Measurements from ENCODE around the gene CHST12. TPM values are rescaled to one million over a fixed set of nuclear protein-coding genes. Genes with fewer than 3 reads are reported as not detected.

Gene CHST12
- total and polyA plus RNA-seq, 4 donors: 14.7 to 30.9 (median 16.8) TPM

GRCh38 chr7:2393706-2394105 is 9.7 kb upstream of the CHST12 start:
- Histone ChIP-seq H3K36me3 (ENCODE audit: control insufficient read depth in 4 of 4, insufficient read depth in 4 of 4, low read length in 4 of 4) (no peaks in the 10 kb centered on the region), H3K27ac (ENCODE audit: low read depth in 1 of 2, low read length in 1 of 2) (no peak overlapping the region), H3K9ac (ENCODE audit: insufficient read depth in 1 of 2, low read length in 2 of 2) (no peak overlapping the region), H3K27me3 (ENCODE audit: control insufficient read depth in 3 of 3, insufficient read depth in 3 of 3, low read length in 2 of 3) (no peaks in the 10 kb centered on the region), H3K4me1 (ENCODE audit: control insufficient read depth in 5 of 5, insufficient read depth in 5 of 5, low read length in 5 of 5) (peaks cover 0 to 4% (median 0%) of the 10 kb centered on the region in 5 donors), H3K4me3 (no peak overlapping the region), H3K9me3 (ENCODE audit: control insufficient read depth in 4 of 4, insufficient read depth in 3 of 4, low read length in 3 of 4) (no peaks in the 10 kb centered on the region)
- ATAC-seq (ENCODE audit: insufficient read depth, low FRiP score) (no peak), DNase-seq (peak in 1 of 3 donors; percentile 20)
- 47 to 66% methylated on average over 12 of the region's 12 CpGs for WGBS, 2 donors
- TF ChIP-seq CTCF (IDR thresholded peaks at IDR 0.05; ENCODE audit: control extremely low read depth, extremely low read depth): no peak

GRCh38 chr7:2394566-2395082 is 8.8 kb upstream of the CHST12 start:
- H3K27me3 ChIP-seq (ENCODE audit: control insufficient read depth in 3 of 3, insufficient read depth in 3 of 3, low read length in 2 of 3): no peaks in the 10 kb centered on the region
- no peak overlapping the region for H3K27ac ChIP-seq (ENCODE audit: low read depth in 1 of 2, low read length in 1 of 2)
- no peaks in the 10 kb centered on the region for H3K36me3 ChIP-seq (ENCODE audit: control insufficient read depth in 4 of 4, insufficient read depth in 4 of 4, low read length in 4 of 4)
- DNase-seq (no peak), ATAC-seq (ENCODE audit: insufficient read depth, low FRiP score) (no peak)
- H3K4me1 ChIP-seq (ENCODE audit: control insufficient read depth in 5 of 5, insufficient read depth in 5 of 5, low read length in 5 of 5): peaks cover 0 to 6% (median 2%) of the 10 kb centered on the region in 5 donors
- no peak overlapping the region for H3K9ac ChIP-seq (ENCODE audit: insufficient read depth in 1 of 2, low read length in 2 of 2)
- 94 to 96% methylated on average over 21 of the region's 21 CpGs for WGBS, 2 donors
- no peak overlapping the region for H3K4me3 ChIP-seq
- no peaks in the 10 kb centered on the region for H3K9me3 ChIP-seq (ENCODE audit: control insufficient read depth in 4 of 4, insufficient read depth in 3 of 4, low read length in 3 of 4)
- TF ChIP-seq CTCF (IDR thresholded peaks at IDR 0.05; ENCODE audit: control extremely low read depth, extremely low read depth): no peak

GRCh38 chr7:2398506-2398905 is 4.9 kb upstream of the CHST12 start:
- DNase-seq (no peak), ATAC-seq (ENCODE audit: insufficient read depth, low FRiP score) (no peak)
- TF ChIP-seq CTCF (IDR thresholded peaks at IDR 0.05; ENCODE audit: control extremely low read depth, extremely low read depth): no peak
- no peaks in the 10 kb centered on the region for H3K9me3 ChIP-seq (ENCODE audit: control insufficient read depth in 4 of 4, insufficient read depth in 3 of 4, low read length in 3 of 4)
- H3K4me3 ChIP-seq: no peak overlapping the region
- no peak overlapping the region for H3K9ac ChIP-seq (ENCODE audit: insufficient read depth in 1 of 2, low read length in 2 of 2)
- 93 to 98% methylated on average over 4 of the region's 4 CpGs for WGBS, 2 donors
- no peak overlapping the region for H3K27ac ChIP-seq (ENCODE audit: low read depth in 1 of 2, low read length in 1 of 2)
- no peaks in the 10 kb centered on the region for H3K27me3 ChIP-seq (ENCODE audit: control insufficient read depth in 3 of 3, insufficient read depth in 3 of 3, low read length in 2 of 3)
- no peaks in the 10 kb centered on the region for H3K36me3 ChIP-seq (ENCODE audit: control insufficient read depth in 4 of 4, insufficient read depth in 4 of 4, low read length in 4 of 4)
- H3K4me1 ChIP-seq (ENCODE audit: control insufficient read depth in 5 of 5, insufficient read depth in 5 of 5, low read length in 5 of 5): peaks cover 2 to 10% (median 9%) of the 10 kb centered on the region in 5 donors
